Common myeloid progenitor, CD34-positive (primary cell): ENCODE measurements around the gene NOL7.

Source experiments
- CTCF ChIA-PET: fragments of 350-600 bp; sonication (Branson Sonifier 250); formaldehyde crosslinking; loops from one replicate; lab custom pipeline; 2021; ENCODE audit warnings: antibody characterized with exemption; lab: Charles Lee
- POLR2A ChIA-PET: fragments of 350-600 bp; sonication (Branson Sonifier 250); formaldehyde crosslinking; loops from one replicate; lab custom pipeline; 2021; ENCODE audit warnings: antibody characterized with exemption; lab: Charles Lee
- DNase-seq, 3 donors: peaks; one replicate each; pipeline versions ENCODE4 v3.0.0 to v3.0.0-alpha.2; 2013
- H3K27ac ChIP-seq, 2 experiments: 1 replicate in 1 of 2; 2 replicates in 1 of 2; pipeline ENCODE4 v1.7.0; 2013; ENCODE audit warnings: inconsistent platforms in 2 of 2, low read length in 2 of 2, mild to moderate bottlenecking in 2 of 2, low read depth in 1 of 2, moderate library complexity in 1 of 2; ENCODE audit not compliant: severe bottlenecking in 2 of 2, insufficient read depth in 1 of 2, poor library complexity in 1 of 2
- H3K27me3 ChIP-seq, 5 experiments: replicated peaks in 2 of 5; 1 replicate in 3 of 5; 2 replicates in 2 of 5; pipeline versions ENCODE4 v1.6.1 to v1.7.0; 2013; ENCODE audit warnings: low read length in 4 of 5, mild to moderate bottlenecking in 2 of 5, moderate library complexity in 2 of 5, inconsistent platforms in 1 of 5; ENCODE audit not compliant: insufficient read depth in 5 of 5, control insufficient read depth in 4 of 5
- H3K36me3 ChIP-seq, 4 experiments: 1 replicate in 2 of 4; 2 replicates in 2 of 4; pipeline versions ENCODE4 v1.6.1 to v1.7.0; 2013; ENCODE audit warnings: low read length in 3 of 4, control low read depth in 1 of 4, mild to moderate bottlenecking in 1 of 4; ENCODE audit not compliant: control insufficient read depth in 4 of 4, insufficient read depth in 4 of 4
- H3K4me1 ChIP-seq, 4 experiments: 1 replicate in 3 of 4; 2 replicates in 1 of 4; pipeline versions ENCODE4 v1.6.1 to v1.7.1; 2013; ENCODE audit warnings: low read length in 3 of 4, mild to moderate bottlenecking in 3 of 4, control low read depth in 1 of 4, inconsistent platforms in 1 of 4, moderate library complexity in 1 of 4; ENCODE audit not compliant: control insufficient read depth in 4 of 4, insufficient read depth in 4 of 4; ENCODE audit errors: control extremely low read depth in 1 of 4
- H3K4me3 ChIP-seq, 7 experiments: 1 replicate in 4 of 7; 2 replicates in 3 of 7; pipeline versions ENCODE4 v1.5.1 to v1.7.0; 2013; ENCODE audit warnings: mild to moderate bottlenecking in 7 of 7, low read length in 6 of 7, moderate library complexity in 6 of 7, inconsistent platforms in 2 of 7, low read depth in 2 of 7, control low read depth in 1 of 7; ENCODE audit not compliant: insufficient read depth in 4 of 7, control insufficient read depth in 1 of 7; ENCODE audit errors: extremely low read depth in 1 of 7
- H3K9me3 ChIP-seq, 5 experiments: 1 replicate in 4 of 5; 2 replicates in 1 of 5; pipeline versions ENCODE4 v1.6.1 to v1.7.1; 2013; ENCODE audit warnings: low read length in 4 of 5, mild to moderate bottlenecking in 2 of 5, inconsistent platforms in 1 of 5, low read depth in 1 of 5, moderate library complexity in 1 of 5; ENCODE audit not compliant: control insufficient read depth in 4 of 5, insufficient read depth in 2 of 5; ENCODE audit errors: control extremely low read depth in 1 of 5
- WGBS: methylation state at CpG from one replicate; pipeline ENCODE4 v1.1.5; 2013; ENCODE audit not compliant: insufficient coverage; 5-methylcytosine and 5-hydroxymethylcytosine counted together

Gene NOL7

GRCh38 chr6:13629459-13630116, 14.5 kb downstream of the NOL7 start:
- Histone ChIP-seq H3K27me3 (no peaks in the 10 kb centered on the region), H3K36me3 (peaks cover 33 to 70% (median 52%) of the 10 kb centered on the region in 4 experiments), H3K9me3 (no peaks in the 10 kb centered on the region), H3K27ac (no peak overlapping the region), H3K4me1 (no peaks in the 10 kb centered on the region), H3K4me3 (no peak overlapping the region)
- DNase-seq: no peak
- no CpG with 5 or more reads among the region's 4 CpGs for WGBS
- ChIA-PET CTCF (interaction anchor here (1.1 kb wide), 1 partner anchor 15 kb away, joined by 3 read pairs; the partner anchor contains the start of gene NOL7), POLR2A (no interaction called here)

- Histone ChIP-seq H3K36me3 (peaks cover 29 to 62% (median 46%) of the 10 kb centered on the region in 4 experiments), H3K9me3 (no peaks in the 10 kb centered on the region), H3K27me3 (no peaks in the 10 kb centered on the region), H3K27ac (no peak overlapping the region), H3K4me3 (no peak overlapping the region), H3K4me1 (no peaks in the 10 kb centered on the region)
- POLR2A ChIA-PET: no interaction called here
- no CpG with 5 or more reads among the region's 1 CpG for WGBS
- DNase-seq: no peak
- CTCF ChIA-PET: interaction anchor here (0.7 to 1.1 kb wide), 4 partner anchors 15 to 80 kb away, joined by 3 to 6 read pairs (median 4); partner anchors contain the start of gene NOL7
Measured at GRCh38 chr6:13630499-13630898, 15.4 kb downstream of the NOL7 start.

GRCh38 chr6:13633343-13633742, 18.2 kb downstream of the NOL7 start:
- POLR2A ChIA-PET: interaction anchor here (0.7 kb wide), 1 partner anchor 305 kb away, joined by 7 read pairs; the partner anchor contains the start of gene TBC1D7
- CTCF ChIA-PET: interaction anchor here (1.1 to 3.6 kb wide), 5 partner anchors 8 to 200 kb away, joined by 3 to 21 read pairs (median 5); partner anchors contain the start of gene NOL7
- no peaks in the 10 kb centered on the region for H3K27me3 ChIP-seq
- peak in 2 of 3 donors; percentile 37 for DNase-seq
- H3K27ac ChIP-seq: no peak overlapping the region
- peaks cover 0 to 22% (median 8%) of the 10 kb centered on the region in 4 experiments for H3K4me1 ChIP-seq
- WGBS: 100% methylated on average over 1 of the region's 2 CpGs
- no peak overlapping the region for H3K4me3 ChIP-seq
- H3K9me3 ChIP-seq: no peaks in the 10 kb centered on the region
- H3K36me3 ChIP-seq: peaks cover 23 to 56% (median 34%) of the 10 kb centered on the region in 4 experiments

- H3K9me3 ChIP-seq: no peaks in the 10 kb centered on the region
- peaks cover 19 to 57% (median 30%) of the 10 kb centered on the region in 4 experiments for H3K36me3 ChIP-seq
- no peaks in the 10 kb centered on the region for H3K27me3 ChIP-seq
- ChIA-PET CTCF (interaction anchor here (3.6 kb wide), 1 partner anchor 11 kb away, joined by 21 read pairs; no protein-coding TSS in a partner anchor), POLR2A (interaction anchor here (1.2 kb wide), 1 partner anchor 21 kb away, joined by 3 read pairs; the partner anchor contains the start of gene NOL7)
- H3K4me1 ChIP-seq: peaks cover 0 to 22% (median 8%) of the 10 kb centered on the region in 4 experiments
- no peak overlapping the region for H3K27ac ChIP-seq
- no CpG with 5 or more reads among the region's 4 CpGs for WGBS
- peak in 1 of 3 donors; percentile 25 for DNase-seq
- peak overlapping the region in 1 of 7 experiments; percentile 11 for H3K4me3 ChIP-seq
Measured at GRCh38 chr6:13635948-13636658, 21.0 kb downstream of the NOL7 start.

GRCh38 chr6:13638014-13638413, 22.9 kb downstream of the NOL7 start:
- H3K36me3 ChIP-seq: peaks cover 11 to 48% (median 22%) of the 10 kb centered on the region in 4 experiments
- POLR2A ChIA-PET: interaction anchor here (0.9 kb wide), 1 partner anchor 73 kb away, joined by 3 read pairs; the partner anchor contains the start of gene RANBP9
- no peaks in the 10 kb centered on the region for H3K27me3 ChIP-seq
- DNase-seq: no peak
- H3K27ac ChIP-seq: no peak overlapping the region
- H3K9me3 ChIP-seq: no peaks in the 10 kb centered on the region
- H3K4me3 ChIP-seq: no peak overlapping the region
- H3K4me1 ChIP-seq: peaks cover 0 to 22% (median 8%) of the 10 kb centered on the region in 4 experiments
- CTCF ChIA-PET: interaction anchor here (0.8 to 1.3 kb wide), 2 partner anchors 11 to 13 kb away, joined by 3 to 4 read pairs; no protein-coding TSS in a partner anchor
- no CpG with 5 or more reads among the region's 1 CpG for WGBS

- POLR2A ChIA-PET: no interaction called here
- no peak overlapping the region for H3K27ac ChIP-seq
- no CpG with 5 or more reads among the region's 4 CpGs for WGBS
- H3K36me3 ChIP-seq: peaks cover 14 to 53% (median 25%) of the 10 kb centered on the region in 4 experiments
- CTCF ChIA-PET: interaction anchor here (0.8 to 2.0 kb wide), 4 partner anchors 12 to 26 kb away, joined by 3 to 8 read pairs (median 4); no protein-coding TSS in a partner anchor
- H3K4me3 ChIP-seq: no peak overlapping the region
- H3K4me1 ChIP-seq: peaks cover 0 to 22% (median 8%) of the 10 kb centered on the region in 4 experiments
- DNase-seq: no peak
- no peaks in the 10 kb centered on the region for H3K27me3 ChIP-seq
- H3K9me3 ChIP-seq: no peaks in the 10 kb centered on the region
Measured at GRCh38 chr6:13638626-13639025, 23.5 kb downstream of the NOL7 start.
